ENCODE data around the gene TRIO.

The TRIO gene

GRCh38 chr5:14556015-14556414 lies 412.9 kb downstream of the TRIO start:
- H3K4me3 ChIP-seq = no peak overlapping the region
- no peak overlapping the region for H3K9ac ChIP-seq
- H3K4me1 ChIP-seq = peaks cover 41 to 50% (median 43%) of the 10 kb centered on the region in 10 experiments
- H3K36me3 ChIP-seq = no peaks in the 10 kb centered on the region
- no peaks in the 10 kb centered on the region for H4K20me1 ChIP-seq
- no peak for TF ChIP-seq Cebpa-rat (IDR thresholded peaks at IDR 0.05)
- H3K27ac ChIP-seq = no peak overlapping the region
- H3K9me3 ChIP-seq (replicated peaks in 1 of 11) = peaks cover 8 to 43% (median 38%) of the 10 kb centered on the region in 11 experiments; a peak in 21 of 22 replicates
- H3K27me3 ChIP-seq = peaks cover 0 to 4% (median 0%) of the 10 kb centered on the region in 11 experiments; a peak in 5 of 22 replicates
- H3K4me2 ChIP-seq = no peak overlapping the region

- TF ChIP-seq Cebpa-rat (IDR thresholded peaks at IDR 0.05) = no peak
- Histone ChIP-seq H3K36me3 (no peaks in the 10 kb centered on the region), H3K4me2 (peak overlapping the region; percentile 38 to 92 (median 68)), H3K4me3 (no peak overlapping the region), H4K20me1 (no peaks in the 10 kb centered on the region), H3K27me3 (no peaks in the 10 kb centered on the region), H3K4me1 (peaks cover 39 to 49% (median 44%) of the 10 kb centered on the region in 10 experiments), H3K27ac (no peak overlapping the region; a peak in 1 of 22 replicates), H3K9ac (no peak overlapping the region), H3K9me3 (replicated peaks in 1 of 11) (peaks cover 8 to 37% (median 34%) of the 10 kb centered on the region in 11 experiments; a peak in 21 of 22 replicates)
These were observed 414.1 kb downstream of the TRIO start for GRCh38 chr5:14557203-14557770.

DNA sequence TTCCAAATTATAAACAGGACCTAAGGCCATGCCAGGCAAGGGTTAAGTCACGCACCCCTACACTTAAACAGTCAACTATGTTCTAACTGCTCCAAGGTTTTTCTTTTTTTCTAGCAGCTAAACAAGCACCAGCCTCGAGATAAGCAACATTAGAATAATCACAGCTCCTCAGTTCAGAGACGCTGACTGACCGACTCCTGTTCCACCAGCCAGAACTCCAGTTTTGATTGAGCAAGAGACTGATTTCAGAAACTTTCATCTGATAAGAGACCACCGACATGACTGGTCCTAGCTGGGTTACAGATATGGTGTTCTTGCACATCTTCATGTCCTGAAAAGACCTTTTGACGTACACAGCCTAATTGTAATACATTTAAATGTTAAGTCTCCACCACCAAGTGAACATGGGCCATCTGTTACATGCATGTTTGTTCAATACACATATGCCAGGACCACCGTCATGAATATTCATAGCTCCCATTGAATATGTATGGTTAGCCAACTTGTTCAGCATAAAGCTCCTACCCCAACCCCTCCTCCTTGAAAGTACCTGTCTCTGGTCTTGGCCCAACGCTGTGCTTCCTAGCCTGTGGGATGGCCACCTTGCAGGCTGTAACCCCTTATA lies 414.8 kb downstream of the TRIO start:
- Histone ChIP-seq H3K36me3 (no peaks in the 10 kb centered on the region), H4K20me1 (no peaks in the 10 kb centered on the region), H3K4me3 (no peak overlapping the region), H3K27ac (no peak overlapping the region; a peak in 1 of 22 replicates), H3K4me1 (peaks cover 35 to 48% (median 44%) of the 10 kb centered on the region in 10 experiments), H3K9me3 (replicated peaks in 1 of 11) (peaks cover 8 to 32% (median 28%) of the 10 kb centered on the region in 11 experiments; a peak in 21 of 22 replicates), H3K4me2 (peak overlapping the region; percentile 60 to 92 (median 85)), H3K9ac (no peak overlapping the region), H3K27me3 (no peaks in the 10 kb centered on the region)
- no peak for TF ChIP-seq Cebpa-rat (IDR thresholded peaks at IDR 0.05)

Measured in BLaER1 treated with 17β-estradiol and CSF1 and Interleukin-3, amounts not matched to agents 10 nM and 100 nM (cell line).